Naive B cell (primary cell): Measurements from ENCODE around the gene CTNND2. TPM values are rescaled to one million over a fixed set of nuclear protein-coding genes. Genes with fewer than 3 reads are reported as not detected.

Experiments
- ATAC-seq, 2 donors: fragments of 150-1000 bp; cut with Tn5 transposase; 2 replicates each; pipeline ENCODE4 v1.10.0; 2021; ENCODE audit warnings: low read depth in 2 of 2, mild to moderate bottlenecking in 2 of 2, moderate library complexity in 2 of 2
- DNase-seq: peaks from one replicate; pipeline ENCODE4 v3.0.0; 2022
- H3K27ac Mint-ChIP-seq, 6 donors: one replicate each; pipeline ENCODE4 v1.8.0; 2020 to 2022; ENCODE audit warnings: mild to moderate bottlenecking in 6 of 6, mixed read lengths in 6 of 6, moderate library complexity in 5 of 6, inconsistent platforms in 2 of 6
- H3K27me3 Mint-ChIP-seq, 3 donors: one replicate each; pipeline ENCODE4 v1.8.0; 2021 to 2022; ENCODE audit warnings: mixed read lengths in 3 of 3, mild to moderate bottlenecking in 1 of 3
- H3K36me3 Mint-ChIP-seq, 2 donors: one replicate each; pipeline ENCODE4 v1.8.0; 2020 to 2022; ENCODE audit warnings: mixed read lengths in 2 of 2, inconsistent platforms in 1 of 2, mild to moderate bottlenecking in 1 of 2
- H3K4me1 Mint-ChIP-seq, 3 donors: one replicate each; pipeline ENCODE4 v1.8.0; 2020 to 2022; ENCODE audit warnings: mixed read lengths in 3 of 3, inconsistent platforms in 1 of 3, mild to moderate bottlenecking in 1 of 3, moderate library complexity in 1 of 3
- H3K4me3 Mint-ChIP-seq, 8 donors: one replicate each; pipeline ENCODE4 v1.8.0; 2020 to 2022; ENCODE audit warnings: mild to moderate bottlenecking in 8 of 8, mixed read lengths in 8 of 8, moderate library complexity in 8 of 8, inconsistent platforms in 2 of 8
- H3K9me3 Mint-ChIP-seq, 7 donors: one replicate each; pipeline ENCODE4 v1.8.0; 2020 to 2022; ENCODE audit warnings: mixed read lengths in 7 of 7, mild to moderate bottlenecking in 5 of 7, inconsistent platforms in 2 of 7, moderate library complexity in 1 of 7
- polyA plus RNA-seq, 6 donors: library from polyadenylated mRNA; unstranded; fragments of 300-500 nt; fragmentation: Illumina TruSeq; gene quantifications; one replicate each; pipeline ENCODE4 v1.2.3, GENCODE V29; 2021; ENCODE audit warnings: low read depth in 6 of 6

Gene CTNND2
- polyA plus RNA-seq, 6 donors from 2014 or later, result not detected

- Mint-ChIP-seq H3K9me3 (peaks cover 0 to 6% (median 0%) of the 10 kb centered on the region in 7 donors), H3K4me3 (no peak overlapping the region), H3K36me3 (no peaks in the 10 kb centered on the region), H3K27me3 (peaks cover 0 to 13% (median 8%) of the 10 kb centered on the region in 3 donors), H3K4me1 (no peaks in the 10 kb centered on the region), H3K27ac (no peak overlapping the region)
- DNase-seq (no peak), ATAC-seq (no peak)
Measured at GRCh38 chr5:11148810-11149539, 755.3 kb downstream of the CTNND2 start.

GRCh38 chr5:11146171-11146570 is 758.1 kb downstream of the CTNND2 start:
- H3K9me3 Mint-ChIP-seq, result peaks cover 0 to 10% (median 0%) of the 10 kb centered on the region in 7 donors
- DNase-seq (no peak), ATAC-seq (no peak)
- H3K27ac Mint-ChIP-seq, result no peak overlapping the region
- no peak overlapping the region for H3K4me3 Mint-ChIP-seq
- H3K27me3 Mint-ChIP-seq, result peaks cover 0 to 14% (median 13%) of the 10 kb centered on the region in 3 donors
- no peaks in the 10 kb centered on the region for H3K4me1 Mint-ChIP-seq
- no peaks in the 10 kb centered on the region for H3K36me3 Mint-ChIP-seq

- H3K27me3 Mint-ChIP-seq, result peaks cover 5 to 14% (median 8%) of the 10 kb centered on the region in 3 donors
- ATAC-seq (no peak), DNase-seq (peak; percentile 23)
- H3K4me3 Mint-ChIP-seq, result no peak overlapping the region
- no peaks in the 10 kb centered on the region for H3K4me1 Mint-ChIP-seq
- H3K36me3 Mint-ChIP-seq, result no peaks in the 10 kb centered on the region
- H3K27ac Mint-ChIP-seq, result peak overlapping the region in 1 of 6 donors; percentile 54
- H3K9me3 Mint-ChIP-seq, result peaks cover 0 to 10% (median 0%) of the 10 kb centered on the region in 7 donors
Measured at GRCh38 chr5:11143456-11144267, 760.6 kb downstream of the CTNND2 start.

GRCh38 chr5:11139217-11139865 is 764.9 kb downstream of the CTNND2 start:
- H3K36me3 Mint-ChIP-seq, result no peaks in the 10 kb centered on the region
- H3K4me3 Mint-ChIP-seq, result no peak overlapping the region
- ATAC-seq (no peak), DNase-seq (no peak)
- H3K4me1 Mint-ChIP-seq, result no peaks in the 10 kb centered on the region
- H3K27me3 Mint-ChIP-seq, result peaks cover 5 to 7% (median 6%) of the 10 kb centered on the region in 3 donors
- H3K9me3 Mint-ChIP-seq, result peaks cover 0 to 4% (median 0%) of the 10 kb centered on the region in 7 donors
- no peak overlapping the region for H3K27ac Mint-ChIP-seq

- H3K27ac Mint-ChIP-seq, result no peak overlapping the region
- DNase-seq (no peak), ATAC-seq (no peak)
- no peak overlapping the region for H3K4me3 Mint-ChIP-seq
- H3K4me1 Mint-ChIP-seq, result no peaks in the 10 kb centered on the region
- H3K9me3 Mint-ChIP-seq, result peaks cover 0 to 5% (median 0%) of the 10 kb centered on the region in 7 donors
- peaks cover 4 to 9% (median 7%) of the 10 kb centered on the region in 3 donors for H3K27me3 Mint-ChIP-seq
- H3K36me3 Mint-ChIP-seq, result no peaks in the 10 kb centered on the region
Measured at GRCh38 chr5:11130131-11130530, 774.1 kb downstream of the CTNND2 start.

GRCh38 chr5:11128021-11128420 is 776.2 kb downstream of the CTNND2 start:
- ATAC-seq (no peak), DNase-seq (no peak)
- Mint-ChIP-seq H3K4me1 (no peaks in the 10 kb centered on the region), H3K36me3 (no peaks in the 10 kb centered on the region), H3K4me3 (no peak overlapping the region), H3K27me3 (peaks cover 0 to 9% (median 4%) of the 10 kb centered on the region in 3 donors), H3K9me3 (no peaks in the 10 kb centered on the region), H3K27ac (no peak overlapping the region)

GRCh38 chr5:11126844-11127243 is 777.4 kb downstream of the CTNND2 start:
- H3K27ac Mint-ChIP-seq, result peak overlapping the region in 1 of 6 donors; percentile 21
- DNase-seq (no peak), ATAC-seq (no peak)
- H3K27me3 Mint-ChIP-seq, result peaks cover 0 to 9% (median 4%) of the 10 kb centered on the region in 3 donors
- H3K4me1 Mint-ChIP-seq, result no peaks in the 10 kb centered on the region
- H3K9me3 Mint-ChIP-seq, result no peaks in the 10 kb centered on the region
- H3K4me3 Mint-ChIP-seq, result no peak overlapping the region
- no peaks in the 10 kb centered on the region for H3K36me3 Mint-ChIP-seq

GRCh38 chr5:11121885-11122284 is 782.4 kb downstream of the CTNND2 start:
- Mint-ChIP-seq H3K4me1 (no peaks in the 10 kb centered on the region), H3K27me3 (peaks cover 4 to 8% (median 5%) of the 10 kb centered on the region in 3 donors)
- no peak for ATAC-seq

GRCh38 chr5:11110128-11110527 is 794.1 kb downstream of the CTNND2 start:
- no peaks in the 10 kb centered on the region for H3K36me3 Mint-ChIP-seq
- no peaks in the 10 kb centered on the region for H3K4me1 Mint-ChIP-seq
- H3K9me3 Mint-ChIP-seq, result peaks cover 0 to 7% (median 3%) of the 10 kb centered on the region in 7 donors
- DNase-seq (no peak), ATAC-seq (no peak)
- H3K27me3 Mint-ChIP-seq, result peaks cover 3 to 14% (median 14%) of the 10 kb centered on the region in 3 donors
- no peak overlapping the region for H3K4me3 Mint-ChIP-seq
- H3K27ac Mint-ChIP-seq, result peak overlapping the region in 1 of 6 donors; percentile 30

More at GRCh38 chr5:11121885-11122284, 782.4 kb downstream of the CTNND2 start:
- no peak overlapping the region for H3K4me3 Mint-ChIP-seq
- H3K9me3 Mint-ChIP-seq, result peaks cover 0 to 3% (median 0%) of the 10 kb centered on the region in 7 donors
- DNase-seq, result no peak
- no peak overlapping the region for H3K27ac Mint-ChIP-seq
- no peaks in the 10 kb centered on the region for H3K36me3 Mint-ChIP-seq

- ATAC-seq (no peak), DNase-seq (no peak)
- no peak overlapping the region for H3K27ac Mint-ChIP-seq
- H3K4me1 Mint-ChIP-seq, result no peaks in the 10 kb centered on the region
- H3K4me3 Mint-ChIP-seq, result no peak overlapping the region
- H3K27me3 Mint-ChIP-seq, result peaks cover 4 to 14% (median 10%) of the 10 kb centered on the region in 3 donors
- no peaks in the 10 kb centered on the region for H3K9me3 Mint-ChIP-seq
- no peaks in the 10 kb centered on the region for H3K36me3 Mint-ChIP-seq
Measured at GRCh38 chr5:11105696-11106095, 798.5 kb downstream of the CTNND2 start.

GRCh38 chr5:11104651-11105112 is 799.6 kb downstream of the CTNND2 start:
- DNase-seq (no peak), ATAC-seq (no peak)
- no peak overlapping the region for H3K4me3 Mint-ChIP-seq
- H3K36me3 Mint-ChIP-seq, result no peaks in the 10 kb centered on the region
- no peaks in the 10 kb centered on the region for H3K4me1 Mint-ChIP-seq
- H3K9me3 Mint-ChIP-seq, result no peaks in the 10 kb centered on the region
- H3K27me3 Mint-ChIP-seq, result peaks cover 4 to 14% (median 10%) of the 10 kb centered on the region in 3 donors
- no peak overlapping the region for H3K27ac Mint-ChIP-seq

- Mint-ChIP-seq H3K27ac (no peak overlapping the region), H3K27me3 (peaks cover 4 to 14% (median 10%) of the 10 kb centered on the region in 3 donors), H3K36me3 (no peaks in the 10 kb centered on the region), H3K4me3 (no peak overlapping the region), H3K9me3 (no peaks in the 10 kb centered on the region), H3K4me1 (no peaks in the 10 kb centered on the region)
- DNase-seq (no peak), ATAC-seq (no peak)
Measured at GRCh38 chr5:11104210-11104609, 800.0 kb downstream of the CTNND2 start.

- Mint-ChIP-seq H3K36me3 (peaks cover 0 to 5% of the 10 kb centered on the region in 2 donors), H3K27me3 (peaks cover 0 to 7% (median 0%) of the 10 kb centered on the region in 3 donors), H3K4me1 (no peaks in the 10 kb centered on the region), H3K27ac (no peak overlapping the region), H3K9me3 (peaks cover 0 to 16% (median 6%) of the 10 kb centered on the region in 7 donors), H3K4me3 (no peak overlapping the region)
- DNase-seq (no peak), ATAC-seq (no peak)
Measured at GRCh38 chr5:11084111-11084510, 820.1 kb downstream of the CTNND2 start.
